GM23338 (cell line): ENCODE measurements around the gene RNF213. TPM values are rescaled to one million over a fixed set of nuclear protein-coding genes. Genes with fewer than 3 reads are reported as not detected.

Experiments used
- ATAC-seq: fragments of 200-7000 bp; cut with Tn5 transposase; 3 replicates; pipeline ENCODE4 v1.9.1; 2020
- DNase-seq: peaks from one replicate; pipeline ENCODE4 v3.0.0-alpha.2; 2015; ENCODE audit warnings: low spot score
- H2AFZ ChIP-seq: fragments of 200-600 bp; sonication (generic); 2 replicates; pipeline ENCODE4 v1.8.0; 2016; ENCODE audit warnings: antibody characterized with exemption, mild to moderate bottlenecking, moderate library complexity
- H3F3A ChIP-seq: fragments of 200-600 bp; sonication (generic); replicated peaks from 2 replicates; pipeline ENCODE4 v1.8.0; 2017; ENCODE audit warnings: antibody characterized with exemption, mixed run types, low read depth
- H3K27ac ChIP-seq: fragments of 200-600 bp; sonication (generic); 2 replicates; pipeline ENCODE4 v1.6.1; 2016; ENCODE audit warnings: low read depth
- H3K27me3 ChIP-seq: fragments of 200-600 bp; sonication (generic); 2 replicates; pipeline ENCODE4 v1.8.0; 2016; ENCODE audit warnings: mild to moderate bottlenecking, mixed run types, moderate library complexity; ENCODE audit not compliant: insufficient read depth
- H3K36me3 ChIP-seq: fragments of 200-600 bp; sonication (generic); 2 replicates; pipeline ENCODE4 v1.8.0; 2016; ENCODE audit warnings: mild to moderate bottlenecking; ENCODE audit not compliant: insufficient read depth
- H3K4me1 ChIP-seq: fragments of 200-600 bp; sonication (generic); 2 replicates; pipeline ENCODE4 v1.8.0; 2016; ENCODE audit warnings: mild to moderate bottlenecking, moderate library complexity; ENCODE audit not compliant: insufficient read depth
- H3K4me2 ChIP-seq: fragments of 200-600 bp; sonication (generic); 2 replicates; pipeline ENCODE4 v1.7.1; 2017; ENCODE audit warnings: mixed run types
- H3K4me3 ChIP-seq: fragments of 200-600 bp; sonication (generic); 2 replicates; pipeline ENCODE4 v1.6.1; 2016; ENCODE audit warnings: mixed run types
- H3K79me2 ChIP-seq: fragments of 200-600 bp; sonication (generic); replicated peaks from 2 replicates; pipeline ENCODE4 v1.8.0; 2017; ENCODE audit warnings: mild to moderate bottlenecking; ENCODE audit not compliant: insufficient read depth
- H3K9me2 ChIP-seq: fragments of 200-600 bp; sonication (generic); 2 replicates; pipeline ENCODE4 v1.8.0; 2017; ENCODE audit not compliant: insufficient read depth
- H4K20me1 ChIP-seq: fragments of 200-600 bp; sonication (generic); replicated peaks from 2 replicates; pipeline ENCODE4 v1.8.0; 2017; ENCODE audit warnings: mild to moderate bottlenecking; ENCODE audit not compliant: insufficient read depth
- H3K27ac Mint-ChIP-seq: 2 replicates; pipeline ENCODE4 v1.8.0; 2020; ENCODE audit warnings: inconsistent platforms, mild to moderate bottlenecking, moderate library complexity, mixed read lengths
- H3K27me3 Mint-ChIP-seq: 3 replicates; pipeline ENCODE4 v1.8.0; 2022; ENCODE audit warnings: low read depth, mild to moderate bottlenecking, moderate library complexity, mixed read lengths, inconsistent platforms; ENCODE audit not compliant: insufficient read depth, poor library complexity
- H3K36me3 Mint-ChIP-seq: 3 replicates; pipeline ENCODE4 v1.8.0; 2021; ENCODE audit warnings: low read depth, mild to moderate bottlenecking, inconsistent platforms, moderate library complexity, mixed read lengths
- H3K4me1 Mint-ChIP-seq: 3 replicates; pipeline ENCODE4 v1.8.0; 2020; ENCODE audit warnings: mild to moderate bottlenecking, inconsistent platforms, mixed read lengths
- H3K4me3 Mint-ChIP-seq: 3 replicates; pipeline ENCODE4 v1.8.0; 2021; ENCODE audit warnings: moderate library complexity, mild to moderate bottlenecking, inconsistent platforms, mixed read lengths
- H3K9me3 Mint-ChIP-seq: 3 replicates; pipeline ENCODE4 v1.8.0; 2020; ENCODE audit warnings: moderate library complexity, mild to moderate bottlenecking, inconsistent platforms, mixed read lengths
- CREB1 ChIP-seq: fragments of 250-450 bp; sonication (Bioruptor Pico); IDR thresholded peaks from 2 replicates; pipeline ENCODE4 v1.5.0; 2020; ENCODE audit warnings: low read depth, mild to moderate bottlenecking, moderate library complexity
- EZH2 ChIP-seq: fragments of 200-600 bp; sonication (generic); IDR thresholded peaks from one replicate; pipeline ENCODE4 v1.8.0; 2017; ENCODE audit warnings: antibody characterized with exemption, mild to moderate bottlenecking, low read depth; ENCODE audit not compliant: unreplicated experiment
- polyA plus RNA-seq: library from polyadenylated mRNA; unstranded; fragments of >200 nt; fragmentation: Nextera tagmentation; extraction: Ambion mirVana; gene quantifications from 2 replicates; pipeline ENCODE4 v1.2.1, GENCODE V29; 2016
- total RNA-seq: library from RNA; depleted of rRNA; stranded (reverse); fragments of >200 nt; shearing (Covaris generic); gene quantifications from 2 replicates; pipeline ENCODE4 v1.2.3, GENCODE V29; 2014
- TF ChIP-seq, protein P1 (sequence below): IDR thresholded peaks from one replicate; pipeline ENCODE4 v1.6.1; 2018; ENCODE audit warnings: antibody characterized with exemption; ENCODE audit not compliant: unreplicated experiment
- TF ChIP-seq, protein P2 (sequence below), 2 experiments: fragments of 200-600 bp in 1 of 2; sonication (generic) in 1 of 2; conservative IDR thresholded peaks; 2 replicates each; pipeline versions ENCODE4 v1.5.1 to v1.6.1; 2016 to 2017; ENCODE audit warnings: antibody characterized with exemption in 2 of 2, low read depth in 2 of 2, mild to moderate bottlenecking in 2 of 2, moderate library complexity in 1 of 2
- TF ChIP-seq, protein P3 (sequence below): fragments of 250-450 bp; sonication (Bioruptor Pico); IDR thresholded peaks from 2 replicates; pipeline ENCODE4 v1.5.0; 2020; ENCODE audit warnings: mild to moderate bottlenecking, moderate library complexity

The RNF213 gene
- total and polyA plus RNA-seq, 2 experiments from 2014 or later = 21.2 to 67.2 TPM

DNA sequence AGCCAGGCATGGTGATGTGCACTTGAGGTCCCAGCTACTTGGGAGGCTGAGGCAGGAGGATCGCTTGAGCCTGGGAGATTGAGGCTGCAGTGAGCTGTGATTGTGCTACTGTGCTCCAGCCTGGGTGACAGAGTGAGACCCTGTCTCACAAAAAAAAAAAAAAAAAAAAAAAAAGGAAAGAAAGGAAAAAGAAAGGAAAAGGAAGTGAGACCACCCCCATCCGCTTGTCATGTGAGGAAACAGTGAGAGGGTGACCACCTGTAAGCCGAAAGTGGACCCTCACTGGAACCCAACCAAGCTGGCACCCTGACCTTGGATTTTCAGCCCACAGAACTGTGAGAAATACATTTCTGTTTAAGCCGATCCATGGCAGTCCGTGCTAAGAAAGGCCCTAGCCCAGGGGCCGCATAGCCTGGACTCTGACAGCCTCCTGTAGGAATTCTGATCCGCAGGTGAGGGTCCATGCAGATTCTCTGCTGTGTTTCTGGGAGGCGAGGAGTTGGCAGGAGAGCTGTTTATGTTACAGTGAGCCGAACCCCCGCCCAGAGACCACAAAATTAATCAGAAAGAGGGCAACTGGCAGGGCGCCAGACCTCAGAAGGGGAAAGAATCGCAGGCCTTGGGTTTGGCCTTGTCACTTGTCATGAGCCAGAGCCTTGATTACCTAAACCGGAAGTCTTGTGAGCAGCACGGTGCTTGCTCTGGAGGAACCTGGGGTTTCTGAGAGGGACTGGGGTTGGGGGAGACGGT lies 41.5 kb upstream of the RNF213 start:
- H3F3A ChIP-seq = peaks cover 7% of the 10 kb centered on the region; the same call in 1 of the 2 replicates
- TF ChIP-seq CREB1 (CRISPR knock-in tag) (no peak), EZH2 (no peak)
- TF ChIP-seq, protein P1, sequence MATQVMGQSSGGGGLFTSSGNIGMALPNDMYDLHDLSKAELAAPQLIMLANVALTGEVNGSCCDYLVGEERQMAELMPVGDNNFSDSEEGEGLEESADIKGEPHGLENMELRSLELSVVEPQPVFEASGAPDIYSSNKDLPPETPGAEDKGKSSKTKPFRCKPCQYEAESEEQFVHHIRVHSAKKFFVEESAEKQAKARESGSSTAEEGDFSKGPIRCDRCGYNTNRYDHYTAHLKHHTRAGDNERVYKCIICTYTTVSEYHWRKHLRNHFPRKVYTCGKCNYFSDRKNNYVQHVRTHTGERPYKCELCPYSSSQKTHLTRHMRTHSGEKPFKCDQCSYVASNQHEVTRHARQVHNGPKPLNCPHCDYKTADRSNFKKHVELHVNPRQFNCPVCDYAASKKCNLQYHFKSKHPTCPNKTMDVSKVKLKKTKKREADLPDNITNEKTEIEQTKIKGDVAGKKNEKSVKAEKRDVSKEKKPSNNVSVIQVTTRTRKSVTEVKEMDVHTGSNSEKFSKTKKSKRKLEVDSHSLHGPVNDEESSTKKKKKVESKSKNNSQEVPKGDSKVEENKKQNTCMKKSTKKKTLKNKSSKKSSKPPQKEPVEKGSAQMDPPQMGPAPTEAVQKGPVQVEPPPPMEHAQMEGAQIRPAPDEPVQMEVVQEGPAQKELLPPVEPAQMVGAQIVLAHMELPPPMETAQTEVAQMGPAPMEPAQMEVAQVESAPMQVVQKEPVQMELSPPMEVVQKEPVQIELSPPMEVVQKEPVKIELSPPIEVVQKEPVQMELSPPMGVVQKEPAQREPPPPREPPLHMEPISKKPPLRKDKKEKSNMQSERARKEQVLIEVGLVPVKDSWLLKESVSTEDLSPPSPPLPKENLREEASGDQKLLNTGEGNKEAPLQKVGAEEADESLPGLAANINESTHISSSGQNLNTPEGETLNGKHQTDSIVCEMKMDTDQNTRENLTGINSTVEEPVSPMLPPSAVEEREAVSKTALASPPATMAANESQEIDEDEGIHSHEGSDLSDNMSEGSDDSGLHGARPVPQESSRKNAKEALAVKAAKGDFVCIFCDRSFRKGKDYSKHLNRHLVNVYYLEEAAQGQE = no peak
- TF ChIP-seq, protein P2, sequence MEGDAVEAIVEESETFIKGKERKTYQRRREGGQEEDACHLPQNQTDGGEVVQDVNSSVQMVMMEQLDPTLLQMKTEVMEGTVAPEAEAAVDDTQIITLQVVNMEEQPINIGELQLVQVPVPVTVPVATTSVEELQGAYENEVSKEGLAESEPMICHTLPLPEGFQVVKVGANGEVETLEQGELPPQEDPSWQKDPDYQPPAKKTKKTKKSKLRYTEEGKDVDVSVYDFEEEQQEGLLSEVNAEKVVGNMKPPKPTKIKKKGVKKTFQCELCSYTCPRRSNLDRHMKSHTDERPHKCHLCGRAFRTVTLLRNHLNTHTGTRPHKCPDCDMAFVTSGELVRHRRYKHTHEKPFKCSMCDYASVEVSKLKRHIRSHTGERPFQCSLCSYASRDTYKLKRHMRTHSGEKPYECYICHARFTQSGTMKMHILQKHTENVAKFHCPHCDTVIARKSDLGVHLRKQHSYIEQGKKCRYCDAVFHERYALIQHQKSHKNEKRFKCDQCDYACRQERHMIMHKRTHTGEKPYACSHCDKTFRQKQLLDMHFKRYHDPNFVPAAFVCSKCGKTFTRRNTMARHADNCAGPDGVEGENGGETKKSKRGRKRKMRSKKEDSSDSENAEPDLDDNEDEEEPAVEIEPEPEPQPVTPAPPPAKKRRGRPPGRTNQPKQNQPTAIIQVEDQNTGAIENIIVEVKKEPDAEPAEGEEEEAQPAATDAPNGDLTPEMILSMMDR (conservative IDR thresholded peaks at IDR 0.05; ENCODE audit: low read depth in 2 of 2) = no peak
- TF ChIP-seq, protein P3, sequence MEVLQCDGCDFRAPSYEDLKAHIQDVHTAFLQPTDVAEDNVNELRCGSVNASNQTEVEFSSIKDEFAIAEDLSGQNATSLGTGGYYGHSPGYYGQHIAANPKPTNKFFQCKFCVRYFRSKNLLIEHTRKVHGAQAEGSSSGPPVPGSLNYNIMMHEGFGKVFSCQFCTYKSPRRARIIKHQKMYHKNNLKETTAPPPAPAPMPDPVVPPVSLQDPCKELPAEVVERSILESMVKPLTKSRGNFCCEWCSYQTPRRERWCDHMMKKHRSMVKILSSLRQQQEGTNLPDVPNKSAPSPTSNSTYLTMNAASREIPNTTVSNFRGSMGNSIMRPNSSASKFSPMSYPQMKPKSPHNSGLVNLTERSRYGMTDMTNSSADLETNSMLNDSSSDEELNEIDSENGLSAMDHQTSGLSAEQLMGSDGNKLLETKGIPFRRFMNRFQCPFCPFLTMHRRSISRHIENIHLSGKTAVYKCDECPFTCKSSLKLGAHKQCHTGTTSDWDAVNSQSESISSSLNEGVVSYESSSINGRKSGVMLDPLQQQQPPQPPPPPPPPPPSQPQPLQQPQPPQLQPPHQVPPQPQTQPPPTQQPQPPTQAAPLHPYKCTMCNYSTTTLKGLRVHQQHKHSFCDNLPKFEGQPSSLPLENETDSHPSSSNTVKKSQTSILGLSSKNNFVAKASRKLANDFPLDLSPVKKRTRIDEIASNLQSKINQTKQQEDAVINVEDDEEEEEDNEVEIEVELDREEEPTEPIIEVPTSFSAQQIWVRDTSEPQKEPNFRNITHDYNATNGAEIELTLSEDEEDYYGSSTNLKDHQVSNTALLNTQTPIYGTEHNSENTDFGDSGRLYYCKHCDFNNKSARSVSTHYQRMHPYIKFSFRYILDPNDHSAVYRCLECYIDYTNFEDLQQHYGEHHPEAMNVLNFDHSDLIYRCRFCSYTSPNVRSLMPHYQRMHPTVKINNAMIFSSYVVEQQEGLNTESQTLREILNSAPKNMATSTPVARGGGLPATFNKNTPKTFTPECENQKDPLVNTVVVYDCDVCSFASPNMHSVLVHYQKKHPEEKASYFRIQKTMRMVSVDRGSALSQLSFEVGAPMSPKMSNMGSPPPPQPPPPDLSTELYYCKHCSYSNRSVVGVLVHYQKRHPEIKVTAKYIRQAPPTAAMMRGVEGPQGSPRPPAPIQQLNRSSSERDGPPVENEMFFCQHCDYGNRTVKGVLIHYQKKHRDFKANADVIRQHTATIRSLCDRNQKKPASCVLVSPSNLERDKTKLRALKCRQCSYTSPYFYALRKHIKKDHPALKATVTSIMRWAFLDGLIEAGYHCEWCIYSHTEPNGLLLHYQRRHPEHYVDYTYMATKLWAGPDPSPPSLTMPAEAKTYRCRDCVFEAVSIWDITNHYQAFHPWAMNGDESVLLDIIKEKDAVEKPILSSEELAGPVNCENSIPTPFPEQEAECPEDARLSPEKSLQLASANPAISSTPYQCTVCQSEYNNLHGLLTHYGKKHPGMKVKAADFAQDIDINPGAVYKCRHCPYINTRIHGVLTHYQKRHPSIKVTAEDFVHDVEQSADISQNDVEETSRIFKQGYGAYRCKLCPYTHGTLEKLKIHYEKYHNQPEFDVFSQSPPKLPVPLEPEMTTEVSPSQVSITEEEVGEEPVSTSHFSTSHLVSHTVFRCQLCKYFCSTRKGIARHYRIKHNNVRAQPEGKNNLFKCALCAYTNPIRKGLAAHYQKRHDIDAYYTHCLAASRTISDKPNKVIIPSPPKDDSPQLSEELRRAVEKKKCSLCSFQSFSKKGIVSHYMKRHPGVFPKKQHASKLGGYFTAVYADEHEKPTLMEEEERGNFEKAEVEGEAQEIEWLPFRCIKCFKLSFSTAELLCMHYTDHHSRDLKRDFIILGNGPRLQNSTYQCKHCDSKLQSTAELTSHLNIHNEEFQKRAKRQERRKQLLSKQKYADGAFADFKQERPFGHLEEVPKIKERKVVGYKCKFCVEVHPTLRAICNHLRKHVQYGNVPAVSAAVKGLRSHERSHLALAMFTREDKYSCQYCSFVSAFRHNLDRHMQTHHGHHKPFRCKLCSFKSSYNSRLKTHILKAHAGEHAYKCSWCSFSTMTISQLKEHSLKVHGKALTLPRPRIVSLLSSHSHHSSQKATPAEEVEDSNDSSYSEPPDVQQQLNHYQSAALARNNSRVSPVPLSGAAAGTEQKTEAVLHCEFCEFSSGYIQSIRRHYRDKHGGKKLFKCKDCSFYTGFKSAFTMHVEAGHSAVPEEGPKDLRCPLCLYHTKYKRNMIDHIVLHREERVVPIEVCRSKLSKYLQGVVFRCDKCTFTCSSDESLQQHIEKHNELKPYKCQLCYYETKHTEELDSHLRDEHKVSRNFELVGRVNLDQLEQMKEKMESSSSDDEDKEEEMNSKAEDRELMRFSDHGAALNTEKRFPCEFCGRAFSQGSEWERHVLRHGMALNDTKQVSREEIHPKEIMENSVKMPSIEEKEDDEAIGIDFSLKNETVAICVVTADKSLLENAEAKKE (CRISPR knock-in tag) = no peak
- Mint-ChIP-seq H3K36me3 (peaks cover 27% of the 10 kb centered on the region), H3K4me1 (peaks cover 11% of the 10 kb centered on the region), H3K27me3 (peaks cover 7% of the 10 kb centered on the region), H3K4me3 (peak overlapping the region; percentile 94), H3K9me3 (no peaks in the 10 kb centered on the region; the same call in 2 of the 3 replicates), H3K27ac (peak overlapping the region; percentile 52; the same call in 1 of the 2 replicates)
- H3K4me3 ChIP-seq = peak overlapping the region; percentile 93
- peak; percentile 33 for DNase-seq
- H3K4me1 ChIP-seq = 0 out of 2 replicates have a peak, but pooled peaks cover 3% of the 10 kb centered on the region
- H4K20me1 ChIP-seq = no peaks in the 10 kb centered on the region
- no peak overlapping the region for H3K27ac ChIP-seq
- peak overlapping the region; percentile 97 for H3K4me2 ChIP-seq
- peak; percentile 13 for ATAC-seq
- H2AFZ ChIP-seq = peak overlapping the region; percentile 94
- peaks cover 7% of the 10 kb centered on the region; the same call in 1 of the 2 replicates for H3K79me2 ChIP-seq
- H3K36me3 ChIP-seq = no peaks in the 10 kb centered on the region
- H3K27me3 ChIP-seq = no peaks in the 10 kb centered on the region
- H3K9me2 ChIP-seq = no peaks in the 10 kb centered on the region
